Ascending aorta (tissue), 2 donors: ENCODE data around the gene MYORG. TPM values are rescaled to one million over a fixed set of nuclear protein-coding genes. Genes with fewer than 3 reads are reported as not detected.

ENCODE experiments used
- DNase-seq, 2 donors: peaks; one replicate each; pipeline ENCODE4 v3.0.0-alpha.2; 2019; ENCODE audit warnings: low spot score in 2 of 2
- H3K27ac ChIP-seq, 2 donors: fragments of 200-600 bp; sonication (generic); one replicate each; pipeline ENCODE4 v1.5.1; 2016 to 2017; ENCODE audit warnings: mild to moderate bottlenecking in 1 of 2
- H3K27me3 ChIP-seq: fragments of 200-600 bp; sonication (generic); one replicate; pipeline ENCODE4 v1.5.1; 2017
- H3K36me3 ChIP-seq, 2 donors: fragments of 200-600 bp; sonication (generic); one replicate each; pipeline ENCODE4 v1.5.1; 2016
- H3K4me1 ChIP-seq, 2 donors: fragments of 200-600 bp; sonication (generic); one replicate each; pipeline ENCODE4 v1.5.1; 2016 to 2017; ENCODE audit warnings: mild to moderate bottlenecking in 1 of 2
- H3K4me3 ChIP-seq, 2 donors: fragments of 200-600 bp; sonication (generic); one replicate each; pipeline ENCODE4 v1.5.1; 2016 to 2017; ENCODE audit warnings: mild to moderate bottlenecking in 1 of 2
- H3K9me3 ChIP-seq, 2 donors: fragments of 200-600 bp; sonication (generic); one replicate each; pipeline ENCODE4 v1.5.1; 2016
- CTCF ChIP-seq, 3 experiments: fragments of 200-600 bp in 2 of 3; fragments of 450-650 bp in 1 of 3; sonication (generic) in 2 of 3; IDR thresholded peaks; one replicate each; pipeline ENCODE4 v1.5.1; 2016 to 2019; ENCODE audit warnings: antibody characterized with exemption in 3 of 3, mild to moderate bottlenecking in 1 of 3, moderate library complexity in 1 of 3
- intact Hi-C: fragments of 100-400 bp; cut with DNase I; formaldehyde crosslinking; loops from one replicate; pipeline ENCODE4 v1.15.1; 2023
- total RNA-seq: library from RNA; depleted of rRNA; stranded (reverse); fragments of >200 nt; gene quantifications from one replicate; pipeline ENCODE4 v1.1.0, GENCODE V29; 2016

MYORG gene
- total RNA-seq, 1 donor from 2014 or later: 11.0 TPM

DNA sequence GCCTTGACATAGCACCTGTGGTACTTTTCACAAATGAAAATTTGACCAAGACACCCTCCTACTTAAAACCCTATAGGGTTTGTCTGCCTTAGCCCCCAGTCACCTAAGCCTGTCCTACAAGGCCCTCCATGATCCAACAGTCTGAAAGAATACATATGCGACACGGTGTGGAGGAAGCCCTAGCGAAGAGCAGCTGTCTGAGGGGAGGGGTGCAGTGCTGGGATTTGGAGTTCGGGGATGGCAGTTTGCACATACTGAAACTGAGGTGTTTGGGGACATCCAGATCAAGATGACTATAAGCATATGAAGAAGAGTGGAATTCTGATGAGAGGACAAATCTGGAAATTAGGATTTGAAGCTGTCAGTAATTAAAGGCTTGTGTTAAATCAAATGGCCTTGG lies 7.2 kb upstream of the MYORG start:
- Histone ChIP-seq H3K27me3 (no peaks in the 10 kb centered on the region), H3K36me3 (no peaks in the 10 kb centered on the region), H3K27ac (no peak overlapping the region), H3K9me3 (no peaks in the 10 kb centered on the region), H3K4me3 (no peak overlapping the region), H3K4me1 (peaks cover 7 to 13% of the 10 kb centered on the region in 2 donors)
- peak in 1 of 2 donors; percentile 12 for DNase-seq
- intact Hi-C loops: no loop called here
- TF ChIP-seq CTCF (IDR thresholded peaks at IDR 0.05): no peak

DNA sequence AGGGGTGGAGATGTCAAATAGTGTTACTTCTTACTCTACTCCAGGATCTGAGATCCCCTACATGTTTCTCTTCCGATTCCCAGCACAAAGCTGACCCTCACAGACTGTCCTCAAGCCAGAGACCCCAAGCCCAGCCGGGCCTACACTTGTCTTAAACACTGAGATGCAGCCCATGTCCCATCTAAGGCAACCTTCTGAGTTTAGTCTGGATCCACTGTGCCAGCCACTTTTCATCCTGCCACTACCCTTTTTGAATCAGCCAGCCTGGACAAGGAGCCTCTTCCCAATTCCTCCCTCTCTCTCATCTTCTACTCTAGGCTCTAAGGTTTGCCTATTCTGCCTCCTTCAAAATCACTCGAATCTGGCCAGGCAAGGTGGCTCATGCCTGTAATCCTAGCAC lies 6.2 kb upstream of the MYORG start:
- Histone ChIP-seq H3K27me3 (no peaks in the 10 kb centered on the region), H3K4me1 (peaks cover 7 to 13% of the 10 kb centered on the region in 2 donors), H3K36me3 (no peaks in the 10 kb centered on the region), H3K4me3 (no peak overlapping the region), H3K9me3 (no peaks in the 10 kb centered on the region), H3K27ac (no peak overlapping the region)
- no peak for DNase-seq
- intact Hi-C loops: no loop called here
- no peak for TF ChIP-seq CTCF (IDR thresholded peaks at IDR 0.05)

DNA sequence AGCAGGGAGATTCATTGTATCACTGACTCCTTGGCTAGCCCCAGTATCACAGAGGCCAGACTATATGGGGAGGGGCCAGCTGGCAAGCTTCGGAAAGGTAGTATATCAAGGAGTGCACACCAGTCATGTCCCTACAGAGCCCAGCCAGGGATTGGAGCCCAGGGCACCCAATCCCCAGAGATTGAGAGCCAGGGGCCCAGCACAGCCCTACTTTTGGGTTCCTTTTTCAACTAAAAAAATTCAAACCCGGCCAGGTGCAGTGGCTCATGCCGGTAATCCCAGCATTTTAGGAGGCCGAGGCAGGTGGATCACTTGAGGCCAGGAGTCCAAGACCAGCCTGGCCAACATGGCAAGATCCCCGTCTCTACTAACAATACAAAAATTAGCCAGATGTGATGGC lies 5.4 kb upstream of the MYORG start:
- DNase-seq: no peak
- intact Hi-C loops: no loop called here
- no peak overlapping the region for H3K4me3 ChIP-seq
- no peak for TF ChIP-seq CTCF (IDR thresholded peaks at IDR 0.05)
- H3K27ac ChIP-seq: no peak overlapping the region
- no peaks in the 10 kb centered on the region for H3K27me3 ChIP-seq
- H3K9me3 ChIP-seq: no peaks in the 10 kb centered on the region
- no peaks in the 10 kb centered on the region for H3K36me3 ChIP-seq
- peaks cover 7 to 13% of the 10 kb centered on the region in 2 donors for H3K4me1 ChIP-seq

- Histone ChIP-seq H3K27me3 (no peaks in the 10 kb centered on the region), H3K27ac (no peak overlapping the region), H3K4me1 (peaks cover 7 to 13% of the 10 kb centered on the region in 2 donors), H3K4me3 (peak overlapping the region; percentile 51 to 62), H3K36me3 (no peaks in the 10 kb centered on the region), H3K9me3 (no peaks in the 10 kb centered on the region)
- TF ChIP-seq CTCF (IDR thresholded peaks at IDR 0.05): no peak
- DNase-seq: no peak
- intact Hi-C loops: no loop called here
Observed at GRCh38 chr9:34381323-34381722, 4.6 kb upstream of the MYORG start.

DNA sequence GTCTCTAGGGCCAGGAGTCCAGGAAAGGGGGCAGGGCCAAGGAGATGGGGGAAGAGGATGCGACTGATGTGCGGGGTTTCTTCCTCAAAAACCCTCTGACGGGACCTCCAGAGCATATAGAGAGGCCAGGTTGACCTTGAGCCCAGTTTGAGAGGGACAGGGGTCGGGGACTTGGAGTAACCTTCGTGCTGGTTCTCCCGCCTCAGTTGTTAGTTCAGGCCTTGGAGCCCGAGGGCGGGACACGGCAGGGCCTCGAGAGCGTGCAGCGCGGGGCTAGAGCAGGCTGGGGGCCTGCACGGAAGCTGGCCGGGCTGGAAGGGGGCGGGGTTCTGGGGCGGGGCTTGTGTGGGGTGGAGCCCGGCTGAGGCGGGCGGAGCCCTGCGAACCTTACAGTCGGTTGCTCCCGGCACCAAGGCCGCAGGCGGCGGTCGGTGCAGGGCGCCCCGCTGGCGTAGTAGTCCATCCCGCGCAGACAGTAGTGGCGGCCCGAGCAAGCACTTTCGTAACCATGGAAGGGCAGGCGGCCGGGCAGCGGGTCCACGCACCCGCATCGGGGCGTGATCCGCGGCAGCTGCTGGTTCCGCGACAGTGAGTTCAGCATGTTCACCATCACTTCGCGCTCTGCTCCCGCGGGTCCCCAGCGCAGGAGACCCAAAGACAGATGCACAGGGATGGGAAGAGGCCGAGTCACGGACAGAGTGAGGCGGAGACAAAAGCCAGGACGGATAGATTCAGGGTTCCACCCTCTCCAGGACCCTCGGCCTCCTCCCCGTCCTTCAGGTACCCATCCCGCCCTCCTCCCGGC lies 4.0 kb upstream of the MYORG start:
- intact Hi-C loops: loop anchor here (1.0 kb wide), 1 partner anchor 254 kb away; the partner anchor contains the start of gene DCAF12
- Histone ChIP-seq H3K27ac (no peak overlapping the region), H3K9me3 (no peaks in the 10 kb centered on the region), H3K4me1 (peaks cover 7 to 16% of the 10 kb centered on the region in 2 donors), H3K27me3 (no peaks in the 10 kb centered on the region), H3K4me3 (peak overlapping the region; percentile 51 to 62), H3K36me3 (no peaks in the 10 kb centered on the region)
- TF ChIP-seq CTCF (IDR thresholded peaks at IDR 0.05): no peak
- peak in 1 of 2 donors; percentile 85 for DNase-seq
